ENCODE data around the gene JAM3.

The JAM3 gene

GRCh38 chr11:134068829-134069425 is at the start of gene JAM3:
TSS of gene JAM3 (plus strand) at chr11:134069072. CDS start at chr11:134069084, 12 bp downstream.
- DNase-seq: no peak

GRCh38 chr11:134019500-134019899 is 49.4 kb upstream of the JAM3 start:
- DNase-seq: no peak

GRCh38 chr11:134020598-134020997 is 48.3 kb upstream of the JAM3 start:
- DNase-seq: no peak

GRCh38 chr11:134021326-134021725 is 47.5 kb upstream of the JAM3 start:
- no peak for DNase-seq

- DNase-seq: no peak
These were observed 46.1 kb upstream of the JAM3 start for GRCh38 chr11:134022748-134023147.

- no peak for DNase-seq
These were observed 44.3 kb upstream of the JAM3 start for GRCh38 chr11:134024420-134025081.

GRCh38 chr11:134025082-134025429 is 43.8 kb upstream of the JAM3 start:
- DNase-seq: no peak

GRCh38 chr11:134026655-134027343 is 42.1 kb upstream of the JAM3 start:
- DNase-seq: no peak

GRCh38 chr11:134027671-134028070 is 41.2 kb upstream of the JAM3 start:
- DNase-seq: no peak

- no peak for DNase-seq
These were observed 40.4 kb upstream of the JAM3 start for GRCh38 chr11:134028368-134028920.

GRCh38 chr11:134030853-134031252 is 38.0 kb upstream of the JAM3 start:
- no peak for DNase-seq

GRCh38 chr11:134032043-134032442 is 36.8 kb upstream of the JAM3 start:
- no peak for DNase-seq

- no peak for DNase-seq
These were observed 36.3 kb upstream of the JAM3 start for GRCh38 chr11:134032501-134033091.

- no peak for DNase-seq
These were observed 35.6 kb upstream of the JAM3 start for GRCh38 chr11:134033276-134033675.

GRCh38 chr11:134033696-134034491 is 35.0 kb upstream of the JAM3 start:
- DNase-seq: no peak

GRCh38 chr11:134034496-134035381 is 34.1 kb upstream of the JAM3 start:
- no peak for DNase-seq

- no peak for DNase-seq
These were observed 32.3 kb upstream of the JAM3 start for GRCh38 chr11:134036492-134037045.

- no peak for DNase-seq
These were observed 31.6 kb upstream of the JAM3 start for GRCh38 chr11:134037046-134037908.

GRCh38 chr11:134038897-134039470 is 29.9 kb upstream of the JAM3 start:
- DNase-seq: no peak
